ENCODE results near the gene ISCA2. TPM values are rescaled to one million over a fixed set of nuclear protein-coding genes. Genes with fewer than 3 reads are reported as not detected.

ISCA2 gene
- total RNA-seq, 4 donors from 2014 or later: 4.1 to 32.4 (median 20.6) TPM

GRCh38 chr14:74482571-74482970 lies 11.0 kb upstream of the ISCA2 start:
- DNase-seq: no peak
- intact Hi-C loops (cut with DNase I; ENCODE audit: low total_unique reads): no loop called here
- H3K36me3 ChIP-seq: peaks cover 0 to 53% (median 22%) of the 10 kb centered on the region in 4 donors
- H3K4me1 ChIP-seq: peaks cover 0 to 8% (median 0%) of the 10 kb centered on the region in 4 donors
- no peaks in the 10 kb centered on the region for H3K9me3 ChIP-seq
- WGBS, 2 donors (ENCODE audit: low coverage in 1 of 2): 90 to 93% methylated on average over 3 of the region's 3 CpGs
- in situ Hi-C loops (cut with MboI; ENCODE audit: low pct_ligation_motif_present in 1 of 4, low pct_unique_long_range_greater_than_20kb in 1 of 4, low sequenced_read_pairs in 3 of 4): no loop called here
- no peak overlapping the region for H3K27ac ChIP-seq
- H3K4me3 ChIP-seq: no peak overlapping the region
- no peaks in the 10 kb centered on the region for H3K27me3 ChIP-seq
- TF ChIP-seq POLR2A (IDR thresholded peaks at IDR 0.05): no peak
- TF ChIP-seq CTCF (IDR thresholded peaks at IDR 0.05): no peak
- TF ChIP-seq POLR2AphosphoS5 (IDR thresholded peaks at IDR 0.05): no peak
- TF ChIP-seq EP300 (IDR thresholded peaks at IDR 0.05; ENCODE audit: low read depth): no peak

- in situ Hi-C loops (cut with MboI; ENCODE audit: low pct_ligation_motif_present in 1 of 4, low pct_unique_long_range_greater_than_20kb in 1 of 4, low sequenced_read_pairs in 3 of 4): no loop called here
- intact Hi-C loops (cut with DNase I; ENCODE audit: low total_unique reads): no loop called here
Measured at GRCh38 chr14:74483321-74483720, 10.2 kb upstream of the ISCA2 start.

DNA sequence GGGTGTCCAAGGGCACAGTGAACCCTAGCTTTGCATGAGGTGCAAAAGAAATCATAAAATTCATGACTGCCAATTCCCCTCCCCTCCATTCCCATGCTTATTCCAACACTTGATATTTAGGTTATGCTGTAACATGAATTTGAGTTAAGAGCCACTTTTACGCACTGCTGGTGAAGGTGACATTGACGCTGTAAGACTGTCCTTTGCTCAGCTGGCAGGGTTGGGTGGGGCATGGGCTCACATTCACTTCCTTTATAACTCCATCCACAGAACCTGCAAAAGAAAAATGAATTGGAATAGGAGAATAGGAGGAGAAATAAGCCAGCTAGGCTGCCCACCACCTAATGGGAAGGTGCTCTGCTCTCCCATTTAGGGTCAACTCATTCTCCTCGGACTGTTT lies 7.4 kb upstream of the ISCA2 start:
- TF ChIP-seq EP300 (IDR thresholded peaks at IDR 0.05; ENCODE audit: low read depth) (no peak), POLR2AphosphoS5 (IDR thresholded peaks at IDR 0.05) (no peak), CTCF (IDR thresholded peaks at IDR 0.05) (no peak), POLR2A (IDR thresholded peaks at IDR 0.05) (no peak)
- no peak for DNase-seq
- no peaks in the 10 kb centered on the region for H3K9me3 ChIP-seq
- H3K27ac ChIP-seq: no peak overlapping the region
- peaks cover 0 to 19% (median 3%) of the 10 kb centered on the region in 4 donors for H3K4me1 ChIP-seq
- in situ Hi-C loops (cut with MboI; ENCODE audit: low pct_ligation_motif_present in 1 of 4, low pct_unique_long_range_greater_than_20kb in 1 of 4, low sequenced_read_pairs in 3 of 4) (no loop called here), intact Hi-C loops (cut with DNase I; ENCODE audit: low total_unique reads) (loop anchor here (5.0 kb wide), 1 partner anchor 1314 kb away; no protein-coding TSS in a partner anchor)
- H3K36me3 ChIP-seq: peaks cover 0 to 30% (median 12%) of the 10 kb centered on the region in 4 donors
- H3K27me3 ChIP-seq: no peaks in the 10 kb centered on the region
- H3K4me3 ChIP-seq: no peak overlapping the region
- WGBS, 2 donors (ENCODE audit: low coverage in 1 of 2): 82 to 100% methylated on average over 1 to 3 of the region's 3 CpGs

More at GRCh38 chr14:74483321-74483720, 10.2 kb upstream of the ISCA2 start:
- Histone ChIP-seq H3K4me3 (no peak overlapping the region), H3K27me3 (no peaks in the 10 kb centered on the region), H3K36me3 (peaks cover 0 to 48% (median 22%) of the 10 kb centered on the region in 4 donors), H3K4me1 (peaks cover 0 to 11% (median 0%) of the 10 kb centered on the region in 4 donors), H3K27ac (no peak overlapping the region), H3K9me3 (no peaks in the 10 kb centered on the region)
- TF ChIP-seq POLR2AphosphoS5 (IDR thresholded peaks at IDR 0.05): no peak
- TF ChIP-seq POLR2A (IDR thresholded peaks at IDR 0.05): no peak
- TF ChIP-seq CTCF (IDR thresholded peaks at IDR 0.05): no peak
- no peak for TF ChIP-seq EP300 (IDR thresholded peaks at IDR 0.05; ENCODE audit: low read depth)
- no peak for DNase-seq

- no peak overlapping the region for H3K4me3 ChIP-seq
- intact Hi-C loops (cut with DNase I; ENCODE audit: low total_unique reads) (loop anchor here (5.0 kb wide), 1 partner anchor 1317 kb away; no protein-coding TSS in a partner anchor), in situ Hi-C loops (cut with MboI; ENCODE audit: low pct_ligation_motif_present in 1 of 4, low pct_unique_long_range_greater_than_20kb in 1 of 4, low sequenced_read_pairs in 3 of 4) (no loop called here)
- H3K36me3 ChIP-seq: peaks cover 0 to 10% (median 4%) of the 10 kb centered on the region in 4 donors
- peaks cover 3 to 31% (median 12%) of the 10 kb centered on the region in 4 donors for H3K4me1 ChIP-seq
- TF ChIP-seq POLR2A (IDR thresholded peaks at IDR 0.05) (no peak), CTCF (IDR thresholded peaks at IDR 0.05) (no peak), POLR2AphosphoS5 (IDR thresholded peaks at IDR 0.05) (no peak)
- H3K27me3 ChIP-seq: no peaks in the 10 kb centered on the region
- H3K27ac ChIP-seq: no peak overlapping the region
- DNase-seq: no peak
- no peaks in the 10 kb centered on the region for H3K9me3 ChIP-seq
Measured at GRCh38 chr14:74488786-74489397, 4.7 kb upstream of the ISCA2 start.
